K562 (cell line): Measurements from ENCODE around the gene SLC26A11. TPM values are rescaled to one million over a fixed set of nuclear protein-coding genes. Genes with fewer than 3 reads are reported as not detected.

Source experiments
- ATAC-seq: fragments of 200-7000 bp; cut with Tn5 transposase; 3 replicates; pipeline ENCODE4 v1.9.1; 2020; ENCODE audit warnings: moderate library complexity
- BruUV-seq: library from RNA; stranded (reverse); fragments of 400-500 nt; replicated peaks from 2 replicates; lab custom pipeline; 2021; lab: Mats Ljungman, UMichigan
- CTCF ChIA-PET: fragments of 300-600 bp; formaldehyde crosslinking; extraction: SDS; loops from one replicate; lab custom pipeline; 2021; ENCODE audit warnings: low intra/inter-chr PET ratio; lab: Yijun Ruan, JAX
- POLR2A ChIA-PET: fragments of 300-600, 350-650 bp; sonication (Branson Sonifier 250); formaldehyde crosslinking; extraction: SDS; loops from one replicate; lab custom pipeline; 2021; ENCODE audit warnings: antibody characterized with exemption, inconsistent platforms; lab: Yijun Ruan, JAX
- DNase-seq, 4 experiments: peaks; one replicate each; pipeline versions ENCODE4 v3.0.0 to v3.0.0-alpha.2; 2011 to 2018; ENCODE audit warnings: low spot score in 3 of 4, mixed read lengths in 3 of 4; ENCODE audit errors: extremely low read depth in 1 of 4
- FAIRE-seq: peaks from 2 replicates; lab custom pipeline; 2011; peaks lifted over from hg19 to GRCh38; lab: Jason Lieb, UNC
- H2AFZ ChIP-seq: 2 replicates; pipeline ENCODE4 v1.6.0; 2011; ENCODE audit warnings: low read depth, low read length, control low read depth, inconsistent platforms
- H3K27ac ChIP-seq: fragments of 200-600 bp; 3 replicates; pipeline ENCODE4 v1.8.0; 2011; ENCODE audit warnings: low read depth, mild to moderate bottlenecking, control low read depth, inconsistent platforms, low read length, moderate library complexity, mixed read lengths; ENCODE audit errors: extremely low read depth
- H3K27me3 ChIP-seq, 2 experiments: fragments of 300-600 bp in 1 of 2; 2 replicates in 1 of 2; 3 replicates in 1 of 2; pipeline versions ENCODE4 v1.6.0 to v1.8.0; 2011; ENCODE audit warnings: inconsistent platforms in 2 of 2, low read length in 2 of 2, mild to moderate bottlenecking in 1 of 2, mixed read lengths in 1 of 2, moderate library complexity in 1 of 2; ENCODE audit not compliant: control insufficient read depth in 2 of 2, insufficient read depth in 2 of 2
- H3K36me3 ChIP-seq: fragments of 300-600 bp; 3 replicates; pipeline ENCODE4 v1.8.0; 2011; ENCODE audit warnings: mild to moderate bottlenecking, low read length, inconsistent platforms; ENCODE audit not compliant: control insufficient read depth, insufficient read depth
- H3K4me1 ChIP-seq, 2 experiments: fragments of 200-600 bp in 1 of 2; replicated peaks in 1 of 2; 2 replicates in 1 of 2; 3 replicates in 1 of 2; pipeline versions ENCODE4 v1.5.1 to v1.8.0; 2011; ENCODE audit warnings: inconsistent platforms in 2 of 2, low read length in 2 of 2, mild to moderate bottlenecking in 1 of 2, mixed read lengths in 1 of 2, moderate library complexity in 1 of 2; ENCODE audit not compliant: control insufficient read depth in 2 of 2, insufficient read depth in 2 of 2
- H3K4me2 ChIP-seq: 2 replicates; pipeline ENCODE4 v1.6.1; 2011; ENCODE audit warnings: low read length, control low read depth, inconsistent platforms, mixed read lengths; ENCODE audit not compliant: insufficient read depth
- H3K4me3 ChIP-seq: fragments of 200-600 bp; sonication (generic), shearing (Covaris generic); 2 replicates; pipeline ENCODE4 v1.5.1; 2016; ENCODE audit warnings: control low read depth, inconsistent platforms
- H3K79me2 ChIP-seq: fragments of 200-600 bp; 3 replicates; pipeline ENCODE4 v1.8.0; 2011; ENCODE audit warnings: low read length, inconsistent platforms; ENCODE audit not compliant: control insufficient read depth, insufficient read depth
- H3K9ac ChIP-seq, 2 experiments: 2 replicates each; pipeline versions ENCODE4 v1.6.0 to v1.6.1; 2011; ENCODE audit warnings: low read depth in 2 of 2, low read length in 2 of 2, control low read depth in 1 of 2, inconsistent platforms in 1 of 2, mild to moderate bottlenecking in 1 of 2, mixed read lengths in 1 of 2; ENCODE audit not compliant: insufficient read depth in 1 of 2
- H3K9me1 ChIP-seq: one replicate; pipeline ENCODE4 v1.6.0; 2011; ENCODE audit warnings: inconsistent platforms, mild to moderate bottlenecking, low read length, moderate library complexity; ENCODE audit not compliant: control insufficient read depth, insufficient read depth
- H3K9me3 ChIP-seq: replicated peaks from 2 replicates; pipeline ENCODE4 v1.5.1; 2011; ENCODE audit warnings: low read depth, low read length, inconsistent platforms; ENCODE audit not compliant: control insufficient read depth, insufficient read depth
- H4K20me1 ChIP-seq: replicated peaks from 2 replicates; pipeline ENCODE4 v1.6.1; 2011; ENCODE audit warnings: low read length, inconsistent platforms, mixed read lengths; ENCODE audit not compliant: control insufficient read depth, insufficient read depth
- BCL6 ChIP-seq: fragments of 250-450 bp; sonication (Bioruptor Pico); IDR thresholded peaks from 2 replicates; pipeline ENCODE4 v1.4.0; 2020
- CCAR2 ChIP-seq: fragments of 200-400 bp; formaldehyde crosslinking; IDR thresholded peaks from 2 replicates; pipeline ENCODE4 v1.6.1; 2017; ENCODE audit warnings: mild to moderate bottlenecking, low read depth, low read length
- CREB5 ChIP-seq: fragments of 250-450 bp; sonication (Bioruptor Pico); IDR thresholded peaks from 2 replicates; pipeline ENCODE4 v1.5.0; 2020; ENCODE audit warnings: mild to moderate bottlenecking
- E4F1 ChIP-seq: fragments of 250-450 bp; sonication (Bioruptor Pico); IDR thresholded peaks from 2 replicates; pipeline ENCODE4 v1.5.0; 2021; ENCODE audit warnings: mild to moderate bottlenecking, borderline replicate concordance
- EGR1 ChIP-seq: fragments of 450-650 bp; conservative IDR thresholded peaks from 2 replicates; pipeline ENCODE4 v1.6.1; 2017; ENCODE audit warnings: mild to moderate bottlenecking
- KHSRP ChIP-seq: fragments of 450-650 bp; IDR thresholded peaks from 2 replicates; pipeline ENCODE4 v1.6.1; 2017
- KLF10 ChIP-seq: fragments of 250-450 bp; sonication (Bioruptor Pico); IDR thresholded peaks from 2 replicates; pipeline ENCODE4 v1.6.1; 2021; ENCODE audit warnings: matching md5 sums
- U2AF2 ChIP-seq: fragments of 200-400 bp; formaldehyde crosslinking; optimal IDR thresholded peaks from 2 replicates; pipeline ENCODE3; 2017; ENCODE audit warnings: low read depth, mild to moderate bottlenecking, low read length
- ZNF146 ChIP-seq: IDR thresholded peaks from one replicate; pipeline ENCODE4 v1.6.1; 2018; ENCODE audit warnings: missing compliant biosample characterization; ENCODE audit not compliant: unreplicated experiment
- ZNF354B ChIP-seq: fragments of 250-450 bp; sonication (Bioruptor Pico); IDR thresholded peaks from 2 replicates; pipeline ENCODE4 v1.4.0; 2020
- ZNF696 ChIP-seq: fragments of 250-450 bp; sonication (Bioruptor Pico); conservative IDR thresholded peaks from 2 replicates; pipeline ENCODE4 v1.4.0; 2020; ENCODE audit warnings: mild to moderate bottlenecking, moderate library complexity
- WGBS: fragments of 100-300 bp; shearing (Covaris generic); methylation state at CpG from one replicate; pipeline ENCODE4 v1.1.6; 2016; ENCODE audit warnings: low coverage, mixed read lengths; ENCODE audit not compliant: insufficient coverage; ENCODE audit errors: missing lambda C conversion rate; 5-methylcytosine and 5-hydroxymethylcytosine counted together
- in situ Hi-C: fragments of 300-500 bp; cut with MboI; formaldehyde crosslinking; loops from 4 replicates; pipeline ENCODE4 v1.15.0; 2018; ENCODE audit warnings: inconsistent platforms, mixed read lengths
- intact Hi-C: fragments of 100-400 bp; cut with micrococcal nuclease; formaldehyde crosslinking; loops from 2 replicates; pipeline ENCODE4 v1.14.2; 2022
- polyA plus RNA-seq, 8 experiments: library from polyadenylated mRNA; depleted of rRNA in 4 of 8; stranded (reverse) in 5 of 8; unstranded in 3 of 8; fragments of >200 nt; fragmentation: Nextera tagmentation in 2 of 8; fragmentation: Illumina TruSeq in 1 of 8; extraction: Ambion mirVana in 2 of 8; extraction: Trizol in 1 of 8; gene quantifications; 2 replicates each; pipeline versions ENCODE4 v1.2.1 to v1.2.3, GENCODE V29; 2011 to 2014; ENCODE audit warnings: inconsistent platforms in 1 of 8, missing spikeins in 1 of 8
- total RNA-seq, 7 experiments: library from RNA; depleted of rRNA in 6 of 7; stranded (reverse); fragments of >200 nt in 6 of 7; fragmentation: Illumina TruSeq in 2 of 7; extraction: Trizol in 2 of 7; gene quantifications; 2 replicates each; pipeline versions ENCODE4 v1.2.1 to v1.2.3, GENCODE V29; 2011 to 2021; ENCODE audit warnings: low replicate concordance in 1 of 7
- TF ChIP-seq, protein P1 (sequence below), 3 experiments: IDR thresholded peaks in 2 of 3; conservative IDR thresholded peaks in 1 of 3; 2 replicates each; pipeline ENCODE4 v1.5.1; 2011 to 2012; ENCODE audit warnings: low read length in 3 of 3, mild to moderate bottlenecking in 3 of 3, control low read depth in 2 of 3, improper control_type of control experiment in 1 of 3, inconsistent platforms in 1 of 3, low read depth in 1 of 3, mixed read lengths in 1 of 3, moderate library complexity in 1 of 3; ENCODE audit not compliant: insufficient read depth in 2 of 3

Gene SLC26A11
- total and polyA plus RNA-seq, 9 of the 15 experiments (the other 6 are each of a cell fraction or from before 2014, with no cell fraction given) = 0.06 to 3.1 (median 1.2) TPM; not detected in 1

GRCh38 chr17:80264205-80265075 lies 44.2 kb downstream of the SLC26A11 start:
- ATAC-seq (no peak), FAIRE-seq (no peak), DNase-seq (no peak)
- Histone ChIP-seq H3K79me2 (peaks cover 25% of the 10 kb centered on the region), H4K20me1 (no peaks in the 10 kb centered on the region), H3K9me3 (no peaks in the 10 kb centered on the region), H3K36me3 (peaks cover 22% of the 10 kb centered on the region; the same call in 2 of the 3 replicates), H3K9ac (peak overlapping the region in 1 of 2 experiments; percentile 65; a peak in 2 of 4 replicates), H3K9me1 (no peaks in the 10 kb centered on the region), H2AFZ (no peak overlapping the region), H3K27me3 (no peaks in the 10 kb centered on the region), H3K4me1 (peaks cover 25 to 50% of the 10 kb centered on the region in 2 experiments), H3K4me2 (no peak overlapping the region), H3K4me3 (no peak overlapping the region), H3K27ac (no peak overlapping the region)
- no TSS peak for BruUV-seq
- ChIA-PET POLR2A (no interaction called here), CTCF (no interaction called here)
- intact Hi-C loops = no loop called here
- WGBS = 91% methylated on average over 17 of the region's 19 CpGs
- TF ChIP-seq CREB5 (CRISPR knock-in tag) (no peak), EGR1 (no peak), ZNF696 (CRISPR knock-in tag) (no peak), CCAR2 (no peak), U2AF2 (no peak), ZNF354B (CRISPR knock-in tag) (no peak), KHSRP (no peak), E4F1 (CRISPR knock-in tag) (no peak), ZNF146 (CRISPR knock-in tag) (no peak), KLF10 (CRISPR knock-in tag) (no peak), BCL6 (CRISPR knock-in tag) (no peak)
- TF ChIP-seq, protein P1, sequence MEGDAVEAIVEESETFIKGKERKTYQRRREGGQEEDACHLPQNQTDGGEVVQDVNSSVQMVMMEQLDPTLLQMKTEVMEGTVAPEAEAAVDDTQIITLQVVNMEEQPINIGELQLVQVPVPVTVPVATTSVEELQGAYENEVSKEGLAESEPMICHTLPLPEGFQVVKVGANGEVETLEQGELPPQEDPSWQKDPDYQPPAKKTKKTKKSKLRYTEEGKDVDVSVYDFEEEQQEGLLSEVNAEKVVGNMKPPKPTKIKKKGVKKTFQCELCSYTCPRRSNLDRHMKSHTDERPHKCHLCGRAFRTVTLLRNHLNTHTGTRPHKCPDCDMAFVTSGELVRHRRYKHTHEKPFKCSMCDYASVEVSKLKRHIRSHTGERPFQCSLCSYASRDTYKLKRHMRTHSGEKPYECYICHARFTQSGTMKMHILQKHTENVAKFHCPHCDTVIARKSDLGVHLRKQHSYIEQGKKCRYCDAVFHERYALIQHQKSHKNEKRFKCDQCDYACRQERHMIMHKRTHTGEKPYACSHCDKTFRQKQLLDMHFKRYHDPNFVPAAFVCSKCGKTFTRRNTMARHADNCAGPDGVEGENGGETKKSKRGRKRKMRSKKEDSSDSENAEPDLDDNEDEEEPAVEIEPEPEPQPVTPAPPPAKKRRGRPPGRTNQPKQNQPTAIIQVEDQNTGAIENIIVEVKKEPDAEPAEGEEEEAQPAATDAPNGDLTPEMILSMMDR (IDR thresholded peaks at IDR 0.05 in 2 of 3, conservative IDR thresholded peaks at IDR 0.05 in 1 of 3; ENCODE audit: insufficient read depth in 2 of 3, low read depth in 1 of 3, low read length in 3 of 3) = no peak
- in situ Hi-C loops = no loop called here
